Measurements from ENCODE around the gene TDRD3.

The TDRD3 gene

DNA sequence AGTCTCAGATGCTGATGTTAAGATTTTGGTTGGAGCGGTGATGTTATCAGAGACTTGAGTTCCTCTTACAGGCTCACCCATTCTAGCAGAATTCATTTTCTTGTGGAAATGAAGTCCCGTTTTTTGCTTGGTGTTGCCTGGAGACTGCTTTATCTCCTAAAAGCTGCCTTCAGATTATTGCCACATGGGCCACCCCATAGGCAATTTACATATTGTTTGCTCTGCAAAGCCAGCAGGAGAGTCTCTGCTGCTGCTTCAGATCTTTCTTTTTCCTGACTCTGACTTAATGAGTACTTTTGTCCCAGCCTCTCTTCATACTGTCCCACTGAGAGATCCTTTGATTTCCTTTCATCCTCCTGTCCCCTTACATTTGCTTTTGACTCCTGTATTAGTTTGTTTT, 114.6 kb downstream of the TDRD3 start:
- H3K27ac ChIP-seq (ENCODE audit: low read depth, low read length): no peak overlapping the region

DNA sequence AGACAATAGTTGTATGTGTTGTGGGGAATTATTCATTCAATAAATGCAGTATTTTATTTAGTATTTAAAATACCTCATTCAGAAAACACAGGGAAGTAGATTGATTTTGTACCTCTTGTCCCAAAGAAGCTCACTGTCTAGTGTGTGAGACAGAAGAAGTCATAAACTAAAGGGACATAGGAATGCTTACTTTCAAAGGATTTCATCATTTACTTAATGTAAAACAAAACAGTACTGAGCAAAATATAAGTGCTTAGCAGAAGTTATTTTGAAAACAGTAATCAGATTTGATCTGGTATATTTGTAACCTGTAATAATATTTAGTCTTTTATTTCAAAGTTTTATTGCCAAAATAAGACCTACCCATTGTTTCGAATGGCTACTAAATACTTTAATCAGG, 117.9 kb downstream of the TDRD3 start:
- no peaks in the 10 kb centered on the region for H3K79me2 ChIP-seq (ENCODE audit: insufficient read depth, low read length)
- H3K9me3 ChIP-seq (ENCODE audit: insufficient read depth, low read length): no peaks in the 10 kb centered on the region; the same call in 1 of the 2 replicates
- no peak overlapping the region for H3K4me3 ChIP-seq (ENCODE audit: insufficient read depth, low read length, poor library complexity, severe bottlenecking)
- no peak for TF ChIP-seq EZH2phosphoT487 (conservative IDR thresholded peaks at IDR 0.05; ENCODE audit: low read length)
- TF ChIP-seq, protein P1, sequence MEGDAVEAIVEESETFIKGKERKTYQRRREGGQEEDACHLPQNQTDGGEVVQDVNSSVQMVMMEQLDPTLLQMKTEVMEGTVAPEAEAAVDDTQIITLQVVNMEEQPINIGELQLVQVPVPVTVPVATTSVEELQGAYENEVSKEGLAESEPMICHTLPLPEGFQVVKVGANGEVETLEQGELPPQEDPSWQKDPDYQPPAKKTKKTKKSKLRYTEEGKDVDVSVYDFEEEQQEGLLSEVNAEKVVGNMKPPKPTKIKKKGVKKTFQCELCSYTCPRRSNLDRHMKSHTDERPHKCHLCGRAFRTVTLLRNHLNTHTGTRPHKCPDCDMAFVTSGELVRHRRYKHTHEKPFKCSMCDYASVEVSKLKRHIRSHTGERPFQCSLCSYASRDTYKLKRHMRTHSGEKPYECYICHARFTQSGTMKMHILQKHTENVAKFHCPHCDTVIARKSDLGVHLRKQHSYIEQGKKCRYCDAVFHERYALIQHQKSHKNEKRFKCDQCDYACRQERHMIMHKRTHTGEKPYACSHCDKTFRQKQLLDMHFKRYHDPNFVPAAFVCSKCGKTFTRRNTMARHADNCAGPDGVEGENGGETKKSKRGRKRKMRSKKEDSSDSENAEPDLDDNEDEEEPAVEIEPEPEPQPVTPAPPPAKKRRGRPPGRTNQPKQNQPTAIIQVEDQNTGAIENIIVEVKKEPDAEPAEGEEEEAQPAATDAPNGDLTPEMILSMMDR (IDR thresholded peaks at IDR 0.05; ENCODE audit: insufficient read depth, low read length, poor library complexity, severe bottlenecking): no peak
- no peak overlapping the region for H3K27ac ChIP-seq (ENCODE audit: low read depth, low read length)
- no peak overlapping the region for H3K9ac ChIP-seq (ENCODE audit: low read length)
- no peak overlapping the region for H2AFZ ChIP-seq (ENCODE audit: low read depth, low read length, severe bottlenecking)
- H3K36me3 ChIP-seq (ENCODE audit: low read length): no peaks in the 10 kb centered on the region
- no peaks in the 10 kb centered on the region for H3K27me3 ChIP-seq (ENCODE audit: low read length)
- H3K4me2 ChIP-seq (ENCODE audit: low read depth, low read length, poor library complexity, severe bottlenecking): no peak overlapping the region
- H3F3A ChIP-seq (ENCODE audit: insufficient read depth): no peaks in the 10 kb centered on the region
- no peaks in the 10 kb centered on the region for H4K20me1 ChIP-seq (ENCODE audit: low read depth, low read length)
- H3K9me2 ChIP-seq (replicated peaks; ENCODE audit: insufficient read depth, low read length): no peaks in the 10 kb centered on the region

More for the DNA sequence above, 114.6 kb downstream of the TDRD3 start:
- Histone ChIP-seq H3K9me2 (replicated peaks; ENCODE audit: insufficient read depth, low read length) (no peaks in the 10 kb centered on the region), H2AFZ (ENCODE audit: low read depth, low read length, severe bottlenecking) (no peak overlapping the region), H3K36me3 (ENCODE audit: low read length) (no peaks in the 10 kb centered on the region), H3F3A (ENCODE audit: insufficient read depth) (no peaks in the 10 kb centered on the region), H3K9ac (ENCODE audit: low read length) (no peak overlapping the region), H4K20me1 (ENCODE audit: low read depth, low read length) (no peaks in the 10 kb centered on the region), H3K4me3 (ENCODE audit: insufficient read depth, low read length, poor library complexity, severe bottlenecking) (no peak overlapping the region), H3K4me2 (ENCODE audit: low read depth, low read length, poor library complexity, severe bottlenecking) (no peak overlapping the region), H3K27me3 (ENCODE audit: low read length) (no peaks in the 10 kb centered on the region), H3K79me2 (ENCODE audit: insufficient read depth, low read length) (no peaks in the 10 kb centered on the region), H3K9me3 (ENCODE audit: insufficient read depth, low read length) (no peaks in the 10 kb centered on the region; the same call in 1 of the 2 replicates)
- no peak for TF ChIP-seq EZH2phosphoT487 (conservative IDR thresholded peaks at IDR 0.05; ENCODE audit: low read length)
- TF ChIP-seq, protein P1 (IDR thresholded peaks at IDR 0.05; ENCODE audit: insufficient read depth, low read length, poor library complexity, severe bottlenecking): no peak

DNA sequence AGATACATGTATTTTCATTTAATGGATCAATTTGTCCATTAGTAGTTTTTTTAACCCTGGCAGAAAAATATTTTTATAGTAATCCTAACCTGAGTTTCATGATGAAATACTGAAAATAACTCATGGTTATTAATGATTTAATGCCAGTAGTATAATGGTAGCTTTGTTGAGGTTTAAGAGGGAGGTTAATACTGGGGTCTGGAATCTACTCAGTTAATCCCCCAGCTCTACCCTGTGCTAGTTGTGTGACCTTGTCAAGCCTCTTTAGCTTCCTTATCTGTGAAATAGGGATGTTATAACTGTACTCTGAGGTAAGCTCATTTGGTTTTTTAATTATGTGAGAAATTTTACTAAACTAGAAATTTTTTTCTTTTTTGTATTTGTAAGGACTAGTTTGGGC, 122.5 kb downstream of the TDRD3 start:
- 0 out of 2 replicates have a peak, but pooled peaks cover 3% of the 10 kb centered on the region for H3F3A ChIP-seq (ENCODE audit: insufficient read depth)
- H3K27ac ChIP-seq (ENCODE audit: low read depth, low read length): no peak overlapping the region
- no peak overlapping the region for H3K9ac ChIP-seq (ENCODE audit: low read length)
- H3K9me2 ChIP-seq (replicated peaks; ENCODE audit: insufficient read depth, low read length): no peaks in the 10 kb centered on the region
- no peaks in the 10 kb centered on the region for H4K20me1 ChIP-seq (ENCODE audit: low read depth, low read length)
- no peaks in the 10 kb centered on the region for H3K36me3 ChIP-seq (ENCODE audit: low read length)
- no peak overlapping the region for H3K4me3 ChIP-seq (ENCODE audit: insufficient read depth, low read length, poor library complexity, severe bottlenecking)
- no peak for TF ChIP-seq EZH2phosphoT487 (conservative IDR thresholded peaks at IDR 0.05; ENCODE audit: low read length)
- TF ChIP-seq, protein P1 (IDR thresholded peaks at IDR 0.05; ENCODE audit: insufficient read depth, low read length, poor library complexity, severe bottlenecking): no peak
- H3K79me2 ChIP-seq (ENCODE audit: insufficient read depth, low read length): no peaks in the 10 kb centered on the region
- no peak overlapping the region for H3K4me2 ChIP-seq (ENCODE audit: low read depth, low read length, poor library complexity, severe bottlenecking)
- H3K9me3 ChIP-seq (ENCODE audit: insufficient read depth, low read length): no peaks in the 10 kb centered on the region
- H2AFZ ChIP-seq (ENCODE audit: low read depth, low read length, severe bottlenecking): no peak overlapping the region
- H3K27me3 ChIP-seq (ENCODE audit: low read length): no peaks in the 10 kb centered on the region
